Epithelial cell of proximal tubule (primary cell): ENCODE data around the gene FMO2. TPM values are rescaled to one million over a fixed set of nuclear protein-coding genes. Genes with fewer than 3 reads are reported as not detected.

Experiments used
- DNase-seq: peaks from one replicate; pipeline ENCODE4 v3.0.0-alpha.2; 2011; ENCODE audit warnings: low read depth
- H3K4me3 ChIP-seq: 2 replicates; pipeline ENCODE4 v1.5.1; 2011; ENCODE audit warnings: low read depth, mild to moderate bottlenecking, low read length
- total RNA-seq: library from RNA; depleted of rRNA; stranded (reverse); fragments of >200 nt; gene quantifications from 2 replicates; pipeline ENCODE4 v1.2.3, GENCODE V29; 2015
- TF ChIP-seq, protein P1 (sequence below): conservative IDR thresholded peaks from 2 replicates; pipeline ENCODE4 v1.5.1; 2012; ENCODE audit warnings: low read depth, mild to moderate bottlenecking, low read length

The FMO2 gene
- total RNA-seq, 1 donor from 2014 or later = not detected

DNA sequence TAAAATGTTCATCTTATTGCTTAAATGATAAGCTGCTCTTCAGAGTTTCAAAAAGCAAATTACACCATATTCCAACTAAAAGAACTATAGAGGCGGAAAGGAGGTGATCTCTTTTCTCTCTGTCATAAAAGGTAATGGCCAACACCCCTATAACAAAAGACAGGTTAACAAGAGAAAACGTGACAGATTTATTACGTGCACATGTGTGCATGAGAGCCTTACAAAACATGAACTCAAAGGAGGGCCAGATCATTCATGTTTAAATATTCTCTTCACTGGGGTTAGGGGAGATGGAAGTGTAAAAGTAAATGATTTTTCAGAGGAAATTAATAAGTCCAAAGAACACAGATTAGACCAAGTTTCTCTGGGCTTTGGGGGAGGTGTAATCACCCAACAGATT, 26.5 kb upstream of the FMO2 start:
- TF ChIP-seq, protein P1, sequence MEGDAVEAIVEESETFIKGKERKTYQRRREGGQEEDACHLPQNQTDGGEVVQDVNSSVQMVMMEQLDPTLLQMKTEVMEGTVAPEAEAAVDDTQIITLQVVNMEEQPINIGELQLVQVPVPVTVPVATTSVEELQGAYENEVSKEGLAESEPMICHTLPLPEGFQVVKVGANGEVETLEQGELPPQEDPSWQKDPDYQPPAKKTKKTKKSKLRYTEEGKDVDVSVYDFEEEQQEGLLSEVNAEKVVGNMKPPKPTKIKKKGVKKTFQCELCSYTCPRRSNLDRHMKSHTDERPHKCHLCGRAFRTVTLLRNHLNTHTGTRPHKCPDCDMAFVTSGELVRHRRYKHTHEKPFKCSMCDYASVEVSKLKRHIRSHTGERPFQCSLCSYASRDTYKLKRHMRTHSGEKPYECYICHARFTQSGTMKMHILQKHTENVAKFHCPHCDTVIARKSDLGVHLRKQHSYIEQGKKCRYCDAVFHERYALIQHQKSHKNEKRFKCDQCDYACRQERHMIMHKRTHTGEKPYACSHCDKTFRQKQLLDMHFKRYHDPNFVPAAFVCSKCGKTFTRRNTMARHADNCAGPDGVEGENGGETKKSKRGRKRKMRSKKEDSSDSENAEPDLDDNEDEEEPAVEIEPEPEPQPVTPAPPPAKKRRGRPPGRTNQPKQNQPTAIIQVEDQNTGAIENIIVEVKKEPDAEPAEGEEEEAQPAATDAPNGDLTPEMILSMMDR = no peak
- H3K4me3 ChIP-seq = no peak overlapping the region
- DNase-seq = no peak

DNA sequence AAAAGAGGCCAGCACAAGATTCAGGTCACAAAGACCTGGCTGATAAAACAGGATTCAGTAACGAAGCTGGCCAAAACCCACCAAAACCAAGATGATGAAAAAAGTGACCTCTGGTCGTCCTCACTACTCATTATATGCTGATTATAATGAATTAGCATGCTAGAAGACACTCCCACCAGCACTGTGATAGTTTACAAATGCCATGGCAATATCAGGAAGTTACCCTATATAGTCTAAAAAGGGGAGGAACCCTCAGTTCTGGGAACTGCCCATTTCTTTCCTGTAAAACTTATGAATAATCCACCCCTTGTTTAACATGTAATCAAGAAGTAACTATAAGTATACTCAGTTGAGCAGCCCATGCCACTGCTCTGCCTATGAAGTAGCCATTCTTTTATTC, 26.0 kb upstream of the FMO2 start:
- H3K4me3 ChIP-seq = no peak overlapping the region
- no peak for DNase-seq
- TF ChIP-seq, protein P1 = no peak

DNA sequence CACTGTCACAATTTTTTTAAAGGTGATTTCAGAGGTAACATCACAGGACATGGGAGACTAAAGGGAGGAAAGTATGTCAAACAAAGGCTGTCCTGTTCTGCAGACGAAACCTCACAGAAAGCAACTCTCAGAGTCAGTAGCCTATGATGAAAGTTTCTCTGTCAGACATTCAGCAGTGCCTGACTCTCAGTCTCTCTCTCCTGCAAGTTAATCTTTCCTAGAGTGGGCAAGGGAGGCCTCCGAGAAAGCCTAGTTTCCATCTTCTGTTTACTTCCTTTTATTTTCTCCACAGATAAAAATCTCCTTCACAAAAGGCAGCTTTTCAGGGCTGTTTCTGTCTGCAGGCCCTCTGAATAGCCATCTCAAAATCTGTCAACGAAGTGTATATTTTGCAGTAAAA, 24.9 kb upstream of the FMO2 start:
- TF ChIP-seq, protein P1 = no peak
- H3K4me3 ChIP-seq = no peak overlapping the region
- peak; percentile 20 for DNase-seq

DNA sequence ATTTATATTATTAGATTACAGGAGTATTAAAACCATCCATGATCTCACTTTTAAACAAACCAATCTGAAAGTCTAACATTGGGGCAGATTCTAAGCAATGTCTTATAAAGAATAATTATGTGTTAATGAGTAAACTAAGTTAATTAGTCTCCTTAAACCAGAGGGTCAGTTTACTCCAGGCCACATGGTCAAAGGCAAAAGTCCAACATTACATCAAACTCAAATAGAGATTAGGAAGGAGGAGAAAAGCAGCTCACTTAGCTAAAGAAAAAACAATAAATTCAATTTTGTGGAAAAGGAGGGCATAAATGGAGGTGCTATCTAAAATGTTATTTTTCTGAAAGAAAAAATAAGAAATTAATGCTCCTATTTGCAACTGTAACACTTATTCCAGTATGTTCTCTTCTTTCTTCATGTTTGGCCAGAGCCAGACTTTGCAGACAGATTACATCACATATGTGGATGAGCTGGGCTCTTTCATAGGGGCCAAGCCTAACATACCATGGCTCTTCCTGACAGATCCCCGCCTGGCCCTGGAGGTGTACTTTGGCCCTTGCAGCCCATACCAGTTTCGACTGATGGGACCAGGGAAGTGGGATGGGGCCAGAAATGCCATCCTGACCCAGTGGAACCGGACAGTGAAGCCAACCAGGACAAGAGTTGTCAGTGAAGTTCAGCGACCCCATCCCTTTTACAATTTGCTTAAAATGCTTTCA, 24.3 kb upstream of the FMO2 start:
- TF ChIP-seq, protein P1 = no peak
- peak; percentile 27 for DNase-seq

DNA sequence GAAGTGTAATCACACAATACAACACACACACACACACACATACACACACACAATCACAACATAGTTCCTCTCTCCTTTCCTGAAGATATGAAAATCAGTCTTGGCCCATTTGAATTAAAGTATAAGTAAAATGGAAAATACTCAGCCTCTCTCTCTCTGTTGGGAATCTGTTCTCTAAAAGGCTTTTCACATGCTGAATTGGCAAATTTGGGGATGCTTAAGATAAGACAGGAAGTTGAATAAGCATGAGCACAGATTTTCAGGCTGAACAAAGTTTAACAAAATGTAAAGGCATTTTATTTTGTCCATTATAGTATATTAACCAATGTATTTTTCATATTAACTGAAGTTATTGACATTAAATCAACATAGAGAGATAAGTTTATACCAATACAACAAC, 23.7 kb upstream of the FMO2 start:
- no peak overlapping the region for H3K4me3 ChIP-seq
- no peak for DNase-seq
- TF ChIP-seq, protein P1 = no peak

More for the DNA sequence above, 24.3 kb upstream of the FMO2 start:
- no peak overlapping the region for H3K4me3 ChIP-seq

DNA sequence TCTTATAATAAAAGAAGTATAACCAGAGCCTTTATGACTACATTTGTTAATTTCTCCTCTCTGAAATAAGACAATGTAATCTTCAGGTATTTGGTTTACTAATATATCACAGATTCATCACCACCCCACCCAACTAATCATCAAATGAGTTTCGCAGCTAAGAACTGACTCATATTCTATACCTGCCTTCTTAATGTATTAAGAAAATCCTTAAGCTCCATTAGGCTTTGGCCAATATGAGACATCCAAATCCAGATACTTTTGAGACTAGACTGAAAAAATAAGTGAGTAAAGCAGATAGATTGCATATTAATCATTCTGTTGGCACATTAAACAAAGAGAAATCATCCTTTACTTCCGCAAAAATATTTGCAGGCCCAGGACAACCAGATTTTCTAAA, 18.7 kb upstream of the FMO2 start:
- TF ChIP-seq, protein P1 = no peak
- H3K4me3 ChIP-seq = no peak overlapping the region
- DNase-seq = no peak

DNA sequence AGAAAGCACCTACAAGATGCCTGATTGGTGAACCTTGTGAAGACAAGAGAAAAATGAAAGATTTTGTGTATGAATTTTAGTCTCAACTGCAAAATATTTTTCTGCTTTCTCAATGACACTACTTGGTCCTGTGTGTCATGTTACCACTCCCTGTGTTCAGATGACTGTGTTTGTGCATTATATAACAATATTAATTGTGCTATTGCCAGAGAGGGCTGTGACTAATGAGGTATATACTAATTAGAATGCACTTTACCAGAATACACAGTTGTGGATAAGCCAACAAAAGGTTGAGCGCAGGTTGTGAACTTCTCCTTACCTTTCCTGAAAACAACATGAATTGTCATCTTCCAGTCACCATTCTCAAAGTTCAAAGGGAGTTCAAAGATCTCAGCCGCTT, 17.3 kb upstream of the FMO2 start:
- no peak overlapping the region for H3K4me3 ChIP-seq
- TF ChIP-seq, protein P1 = no peak
- no peak for DNase-seq
